Gastroesophageal sphincter (tissue), 2 donors: ENCODE measurements around the gene TEX2.

ENCODE experiments used
- EP300 ChIP-seq: sonication (generic); formaldehyde crosslinking; IDR thresholded peaks from one replicate; pipeline ENCODE4 v1.6.1; 2017; ENCODE audit warnings: antibody characterized with exemption, mild to moderate bottlenecking
- POLR2AphosphoS5 ChIP-seq: sonication (generic); formaldehyde crosslinking; IDR thresholded peaks from one replicate; pipeline ENCODE4 v1.6.1; 2017; ENCODE audit warnings: antibody characterized with exemption

GRCh38 chr17:64291268-64291851, 28.3 kb upstream of the TEX2 start:
- TF ChIP-seq EP300 (no peak), POLR2AphosphoS5 (no peak)
